GM19240 (cell line): Measurements from ENCODE around the gene DTNA.

Source experiments
- DNase-seq: peaks from one replicate; pipeline ENCODE4 v3.0.0; 2011; ENCODE audit warnings: low spot score; ENCODE audit not compliant: insufficient read length

Gene DTNA

DNA sequence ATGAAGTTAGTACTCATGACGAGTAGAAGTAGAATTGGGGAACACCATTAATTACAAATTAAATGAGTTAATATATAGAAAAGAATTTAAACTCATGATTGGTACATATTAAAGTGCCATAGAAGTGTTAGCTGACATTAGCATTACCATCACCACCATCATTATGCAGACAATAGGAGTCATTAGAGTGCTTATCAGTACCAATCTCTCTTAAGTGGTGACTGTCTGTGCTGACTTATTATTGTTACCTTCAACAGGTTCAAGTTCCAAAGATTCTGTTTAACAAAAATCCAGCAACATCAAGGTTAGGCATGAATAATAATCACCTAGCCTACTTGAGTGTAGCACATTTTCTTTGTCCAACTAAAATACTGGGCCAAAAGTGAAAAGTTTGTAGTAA lies 222.3 kb downstream of the DTNA start:
- DNase-seq, result no peak

DNA sequence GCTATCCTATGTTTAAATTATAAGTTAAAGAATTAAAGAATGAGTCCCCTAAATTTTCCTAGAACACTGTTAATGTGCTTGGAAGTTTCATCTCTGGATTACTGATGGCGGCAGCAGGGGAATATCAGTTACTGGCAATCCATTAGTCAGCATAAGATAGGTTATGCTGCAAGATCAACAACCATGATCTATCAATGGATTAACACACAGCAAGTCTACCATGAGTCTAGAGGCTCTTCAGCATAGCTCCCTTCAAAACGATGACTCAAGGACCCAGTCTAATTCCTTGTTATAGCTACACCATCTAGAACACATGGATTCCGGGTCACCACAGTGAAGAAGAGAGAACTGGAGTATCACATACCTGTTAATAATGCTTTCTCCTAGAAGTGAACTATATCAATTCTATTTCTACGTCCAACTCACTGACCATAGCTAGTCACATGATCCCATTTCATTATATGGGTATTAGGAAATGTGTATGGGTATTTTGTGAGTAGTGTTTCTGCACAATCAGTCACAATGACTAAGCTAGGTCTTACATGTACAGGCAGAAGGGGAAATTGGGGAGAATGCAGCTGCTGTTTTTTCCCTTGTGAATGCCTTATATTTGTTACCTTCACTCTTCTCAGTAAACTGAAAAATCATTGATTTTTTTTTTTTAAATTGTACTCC lies 222.8 kb downstream of the DTNA start:
- DNase-seq, result no peak

DNA sequence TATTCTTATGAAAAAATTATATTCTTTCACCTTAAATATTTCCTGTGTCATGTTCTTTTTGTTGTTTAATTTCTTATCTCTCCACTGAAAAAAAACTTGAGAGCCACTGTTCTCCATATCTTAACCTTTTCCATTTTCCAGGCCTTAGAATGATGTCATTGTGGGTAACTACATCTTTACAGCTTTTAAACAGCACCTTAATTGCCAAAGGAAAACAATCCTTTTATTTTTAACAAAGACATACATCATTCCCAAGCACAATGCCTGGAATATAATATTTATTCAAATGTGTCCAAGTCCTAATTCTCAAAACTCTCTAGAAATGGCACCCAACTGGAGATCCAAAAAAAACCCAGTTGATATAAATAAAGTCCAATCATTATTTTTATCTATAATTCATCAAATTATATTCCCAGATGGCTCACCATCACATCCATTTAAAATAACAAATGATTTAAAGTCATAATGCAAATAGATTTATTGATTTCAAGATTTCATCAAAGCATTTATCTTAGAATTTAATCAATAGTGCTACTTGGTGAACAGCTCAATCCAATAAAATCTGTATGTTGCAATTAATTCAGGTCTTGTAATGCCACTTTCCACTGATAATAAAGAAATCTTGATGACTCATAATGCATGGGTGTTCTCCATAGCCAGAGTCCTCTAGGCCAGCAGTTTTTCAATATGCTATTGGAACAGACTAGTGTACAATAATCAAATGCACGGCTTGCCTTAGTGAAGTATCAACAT lies 224.0 kb downstream of the DTNA start:
- no peak for DNase-seq

DNA sequence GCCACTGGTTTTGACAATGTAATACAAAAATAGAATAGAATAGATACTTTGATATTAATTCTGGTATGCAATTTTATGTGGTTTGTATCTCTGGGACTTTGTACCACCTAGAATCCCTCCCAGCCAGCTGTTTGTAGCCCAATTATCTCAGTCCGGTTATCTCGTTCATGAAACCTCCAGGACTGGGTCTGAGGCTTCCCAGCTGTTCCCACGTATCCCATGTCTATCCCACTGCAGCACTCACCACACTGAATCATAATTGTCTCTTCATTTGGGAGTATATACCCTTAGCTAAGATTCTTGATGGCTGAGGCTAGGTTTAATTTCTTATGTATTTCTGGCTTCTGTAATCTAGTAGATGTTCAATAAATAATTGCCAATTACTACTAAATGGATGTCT lies 226.7 kb downstream of the DTNA start:
- no peak for DNase-seq

DNA sequence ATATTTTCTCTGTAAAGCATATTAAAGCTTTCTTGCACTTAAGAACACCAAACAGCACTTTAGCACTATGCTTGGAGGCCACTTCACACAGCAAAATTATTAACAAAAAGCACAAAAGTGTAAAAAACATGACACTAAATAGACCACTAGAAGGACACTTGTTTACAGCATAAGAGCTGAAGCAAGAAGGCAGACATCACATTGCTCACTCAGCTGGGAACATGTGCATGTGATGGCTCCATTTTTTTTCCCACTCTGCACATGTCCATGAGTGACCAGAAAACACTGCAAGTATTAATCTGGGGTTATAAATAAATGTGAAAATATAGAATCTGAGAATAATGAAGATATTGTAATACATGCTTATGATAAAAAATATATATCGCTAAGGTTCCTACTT lies 228.0 kb downstream of the DTNA start:
- no peak for DNase-seq
